Psoas muscle (tissue), 8 donors: ENCODE measurements around the gene MIOS. TPM values are rescaled to one million over a fixed set of nuclear protein-coding genes. Genes with fewer than 3 reads are reported as not detected.
A peak's percentile ranks its signal among the peaks of the same experiment; 100 is the strongest.

Experiments
- ATAC-seq, 4 donors: fragments of 200-7000 bp; cut with Tn5 transposase; one replicate each; pipeline ENCODE4 v1.9.1; 2020; ENCODE audit warnings: moderate library complexity in 3 of 4, mild to moderate bottlenecking in 2 of 4
- DNase-seq, 2 donors: peaks; one replicate each; pipeline ENCODE4 v3.0.0-alpha.2; 2020
- H3K27ac ChIP-seq: fragments of 200-600 bp; one replicate; pipeline ENCODE4 v1.8.0; 2022
- H3K27me3 ChIP-seq, 3 donors: fragments of 200-600 bp in 1 of 3; one replicate each; pipeline versions ENCODE4 v1.6.1 to v1.8.0; 2013 to 2022; ENCODE audit warnings: low read length in 2 of 3, mild to moderate bottlenecking in 2 of 3, moderate library complexity in 1 of 3; ENCODE audit not compliant: insufficient read depth in 3 of 3
- H3K36me3 ChIP-seq, 2 donors: fragments of 200-600 bp in 1 of 2; one replicate each; pipeline versions ENCODE4 v1.6.1 to v1.8.0; 2013 to 2022; ENCODE audit warnings: low read depth in 1 of 2, mild to moderate bottlenecking in 1 of 2, moderate library complexity in 1 of 2; ENCODE audit not compliant: insufficient read depth in 1 of 2
- H3K4me1 ChIP-seq: fragments of 200-600 bp; one replicate; pipeline ENCODE4 v1.8.0; 2022
- H3K4me3 ChIP-seq: fragments of 200-600 bp; one replicate; pipeline ENCODE4 v1.8.0; 2022; ENCODE audit warnings: mild to moderate bottlenecking
- H3K9me3 ChIP-seq: fragments of 200-600 bp; one replicate; pipeline ENCODE4 v1.8.0; 2022
- WGBS, 3 donors: extraction: QIAGEN DNeasy Blood & Tissue Kit; methylation state at CpG; one replicate each; pipeline versions ENCODE4 v1.1.6 to v1.1.7; 2013; 5-methylcytosine and 5-hydroxymethylcytosine counted together
- intact Hi-C, 2 donors: fragments of 100-400 bp; cut with DNase I; formaldehyde crosslinking; loops; one replicate each; pipeline versions ENCODE4 v1.11.0 to v1.14.2; 2022
- polyA plus RNA-seq, 3 donors: library from polyadenylated mRNA; stranded (reverse); fragments of 200-250 nt; gene quantifications; one replicate each; pipeline ENCODE4 v1.2.3, GENCODE V29; 2013
- total RNA-seq, 4 donors: library from RNA; stranded (reverse); fragmentation: NEBNext Ultra II Directional in 2 of 4; extraction: Animal tissue kit (Norgen Biotek cat#: 25700) in 2 of 4; gene quantifications; one replicate each; pipeline versions ENCODE4 v1.2.1 to v1.2.4, GENCODE V29; 2021 to 2023
- TF ChIP-seq, protein P1 (sequence below): fragments of 200-600 bp; IDR thresholded peaks from one replicate; pipeline ENCODE4 v1.8.0; 2022; ENCODE audit warnings: antibody characterized with exemption
- donor health status: healthy with polysubstance abuse.
- donor health status: DM: no; HTN: no; CAD: no; lungs with moderate emphysema.
- donor health status: Bipolar disorder and iron deficiency.
- donor health status: healthy.
- donor health status: DM: yes; HTN: yes; CAD: no.
- donor health status: DM: no; HTN: no; CAD: no.
- donor health status: DM: no; HTN: no; CAD: no.
- donor health status: DM: yes; HTN: yes; CAD: no.

Gene MIOS
- total and polyA plus RNA-seq, 7 donors, result 65.2 to 219 (median 76.3) TPM

- WGBS, 3 donors, result 97 to 98% (median 97%) methylated on average over 3 of the region's 3 CpGs
- intact Hi-C loops, result no loop called here
- TF ChIP-seq, protein P1, sequence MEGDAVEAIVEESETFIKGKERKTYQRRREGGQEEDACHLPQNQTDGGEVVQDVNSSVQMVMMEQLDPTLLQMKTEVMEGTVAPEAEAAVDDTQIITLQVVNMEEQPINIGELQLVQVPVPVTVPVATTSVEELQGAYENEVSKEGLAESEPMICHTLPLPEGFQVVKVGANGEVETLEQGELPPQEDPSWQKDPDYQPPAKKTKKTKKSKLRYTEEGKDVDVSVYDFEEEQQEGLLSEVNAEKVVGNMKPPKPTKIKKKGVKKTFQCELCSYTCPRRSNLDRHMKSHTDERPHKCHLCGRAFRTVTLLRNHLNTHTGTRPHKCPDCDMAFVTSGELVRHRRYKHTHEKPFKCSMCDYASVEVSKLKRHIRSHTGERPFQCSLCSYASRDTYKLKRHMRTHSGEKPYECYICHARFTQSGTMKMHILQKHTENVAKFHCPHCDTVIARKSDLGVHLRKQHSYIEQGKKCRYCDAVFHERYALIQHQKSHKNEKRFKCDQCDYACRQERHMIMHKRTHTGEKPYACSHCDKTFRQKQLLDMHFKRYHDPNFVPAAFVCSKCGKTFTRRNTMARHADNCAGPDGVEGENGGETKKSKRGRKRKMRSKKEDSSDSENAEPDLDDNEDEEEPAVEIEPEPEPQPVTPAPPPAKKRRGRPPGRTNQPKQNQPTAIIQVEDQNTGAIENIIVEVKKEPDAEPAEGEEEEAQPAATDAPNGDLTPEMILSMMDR, result no peak
Measured at GRCh38 chr7:7550663-7551062, 16.0 kb upstream of the MIOS start.

GRCh38 chr7:7552199-7552598 is 14.5 kb upstream of the MIOS start:
- WGBS, 3 donors, result 83 to 86% (median 85%) methylated on average over 2 of the region's 2 CpGs
- Histone ChIP-seq H3K27ac (no peak overlapping the region), H3K36me3 (peaks cover 0 to 4% of the 10 kb centered on the region in 2 donors), H3K4me3 (no peak overlapping the region), H3K4me1 (peaks cover 22% of the 10 kb centered on the region), H3K27me3 (no peaks in the 10 kb centered on the region), H3K9me3 (no peaks in the 10 kb centered on the region)
- TF ChIP-seq, protein P1, result no peak
- no peak for DNase-seq
- ATAC-seq, result no peak
- intact Hi-C loops, result no loop called here

More at GRCh38 chr7:7550663-7551062, 16.0 kb upstream of the MIOS start:
- no peak for DNase-seq
- Histone ChIP-seq H3K4me3 (no peak overlapping the region), H3K4me1 (peaks cover 21% of the 10 kb centered on the region), H3K27me3 (no peaks in the 10 kb centered on the region), H3K9me3 (no peaks in the 10 kb centered on the region), H3K36me3 (peaks cover 0 to 4% of the 10 kb centered on the region in 2 donors), H3K27ac (no peak overlapping the region)
- no peak for ATAC-seq

GRCh38 chr7:7553386-7553785 is 13.3 kb upstream of the MIOS start:
- TF ChIP-seq, protein P1, result no peak
- 59 to 95% (median 86%) methylated on average over 1 of the region's 1 CpG for WGBS, 3 donors
- peak overlapping the region; percentile 85 for H3K27ac ChIP-seq
- DNase-seq, result no peak
- H3K4me3 ChIP-seq, result peak overlapping the region; percentile 35
- intact Hi-C loops, result no loop called here
- peaks cover 22% of the 10 kb centered on the region for H3K4me1 ChIP-seq
- H3K36me3 ChIP-seq, result peaks cover 0 to 4% of the 10 kb centered on the region in 2 donors
- no peaks in the 10 kb centered on the region for H3K27me3 ChIP-seq
- H3K9me3 ChIP-seq, result no peaks in the 10 kb centered on the region
- ATAC-seq, result peak; percentile 29 to 76 (median 68)

- Histone ChIP-seq H3K27me3 (no peaks in the 10 kb centered on the region), H3K27ac (peak overlapping the region; percentile 85), H3K9me3 (no peaks in the 10 kb centered on the region), H3K36me3 (peaks cover 0 to 4% of the 10 kb centered on the region in 2 donors), H3K4me3 (peak overlapping the region; percentile 35), H3K4me1 (peaks cover 22% of the 10 kb centered on the region)
- WGBS, 3 donors, result 24 to 32% (median 25%) methylated on average over 5 of the region's 5 CpGs
- TF ChIP-seq, protein P1, result no peak
- peak in 1 of 2 donors; percentile 18 for DNase-seq
- intact Hi-C loops, result no loop called here
- peak; percentile 73 to 79 (median 77) for ATAC-seq
Measured at GRCh38 chr7:7554021-7554432, 12.7 kb upstream of the MIOS start.
